H9 (cell line): ENCODE measurements around the gene REC114. TPM values are rescaled to one million over a fixed set of nuclear protein-coding genes. Genes with fewer than 3 reads are reported as not detected.

ENCODE experiments used
- DNase-seq: peaks from one replicate; pipeline ENCODE4 v3.0.0-alpha.2; 2017
- H2AFZ ChIP-seq: one replicate; pipeline ENCODE4 v1.6.1; 2013; ENCODE audit warnings: mild to moderate bottlenecking, low read length, control low read depth, moderate library complexity
- H2AK5ac ChIP-seq: 2 replicates; pipeline ENCODE4 v1.6.1; 2013; ENCODE audit warnings: low read length, control low read depth, mixed read lengths; ENCODE audit not compliant: insufficient read length
- H2BK120ac ChIP-seq: one replicate; pipeline ENCODE4 v1.6.1; 2013; ENCODE audit warnings: low read depth, mild to moderate bottlenecking, low read length, control low read depth, inconsistent platforms; ENCODE audit not compliant: poor library complexity, severe bottlenecking
- H2BK12ac ChIP-seq: 2 replicates; pipeline ENCODE4 v1.6.1; 2013; ENCODE audit warnings: low read length, control low read depth, mixed read lengths, low read depth; ENCODE audit not compliant: insufficient read length
- H2BK15ac ChIP-seq: 2 replicates; pipeline ENCODE4 v1.6.1; 2013; ENCODE audit warnings: low read depth, low read length, control low read depth
- H2BK20ac ChIP-seq: one replicate; pipeline ENCODE4 v1.6.1; 2013; ENCODE audit warnings: low read depth, mild to moderate bottlenecking, low read length, control low read depth, inconsistent platforms; ENCODE audit not compliant: poor library complexity, severe bottlenecking
- H2BK5ac ChIP-seq: 2 replicates; pipeline ENCODE4 v1.6.1; 2013; ENCODE audit warnings: low read length, control low read depth, mixed read lengths; ENCODE audit not compliant: insufficient read length
- H3K14ac ChIP-seq: 2 replicates; pipeline ENCODE4 v1.6.1; 2013; ENCODE audit warnings: low read length, control low read depth; ENCODE audit not compliant: insufficient read depth
- H3K18ac ChIP-seq: 2 replicates; pipeline ENCODE4 v1.6.1; 2013; ENCODE audit warnings: low read depth, mild to moderate bottlenecking, mixed read lengths, low read length, control low read depth; ENCODE audit not compliant: insufficient read length
- H3K23ac ChIP-seq: 2 replicates; pipeline ENCODE4 v1.6.1; 2013; ENCODE audit warnings: low read length, control low read depth, mixed read lengths, low read depth; ENCODE audit not compliant: insufficient read length
- H3K23me2 ChIP-seq: 2 replicates; pipeline ENCODE4 v1.6.1; 2013; ENCODE audit warnings: low read depth, mild to moderate bottlenecking, mixed read lengths, low read length, control low read depth; ENCODE audit not compliant: insufficient read length, poor library complexity, severe bottlenecking
- H3K27ac ChIP-seq: 2 replicates; pipeline ENCODE4 v1.5.1; 2013; ENCODE audit warnings: low read length, control low read depth, mixed read lengths, low read depth; ENCODE audit not compliant: insufficient read length
- H3K27me3 ChIP-seq: 2 replicates; pipeline ENCODE4 v1.6.1; 2013; ENCODE audit warnings: low read length, control low read depth, inconsistent platforms; ENCODE audit not compliant: insufficient read depth
- H3K4ac ChIP-seq: 2 replicates; pipeline ENCODE4 v1.6.1; 2013; ENCODE audit warnings: low read depth, mild to moderate bottlenecking, control low read depth, inconsistent platforms, low read length, moderate library complexity
- H3K4me1 ChIP-seq: 2 replicates; pipeline ENCODE4 v1.6.1; 2013; ENCODE audit warnings: low read length, control low read depth, inconsistent platforms; ENCODE audit not compliant: insufficient read depth
- H3K4me2 ChIP-seq: 2 replicates; pipeline ENCODE4 v1.6.1; 2013; ENCODE audit warnings: low read length, control low read depth, mixed read lengths; ENCODE audit not compliant: insufficient read length, insufficient read depth
- H3K56ac ChIP-seq: 2 replicates; pipeline ENCODE4 v1.6.1; 2013; ENCODE audit warnings: low read depth, mild to moderate bottlenecking, mixed read lengths, low read length, control low read depth; ENCODE audit not compliant: insufficient read length
- H3K79me1 ChIP-seq: 2 replicates; pipeline ENCODE4 v1.6.1; 2013; ENCODE audit warnings: low read depth, mild to moderate bottlenecking, moderate library complexity, low read length, control low read depth, inconsistent platforms; ENCODE audit not compliant: insufficient read depth, poor library complexity, severe bottlenecking
- H3K79me2 ChIP-seq: 2 replicates; pipeline ENCODE4 v1.6.1; 2013; ENCODE audit warnings: low read length, control low read depth, inconsistent platforms; ENCODE audit not compliant: insufficient read depth
- H3K9ac ChIP-seq: 2 replicates; pipeline ENCODE4 v1.6.1; 2013; ENCODE audit warnings: low read length, control low read depth, mixed read lengths; ENCODE audit not compliant: insufficient read length; ENCODE audit errors: extremely low read depth
- H3K9me3 ChIP-seq: one replicate; pipeline ENCODE4 v1.6.1; 2013; ENCODE audit warnings: low read depth, low read length, inconsistent platforms; ENCODE audit not compliant: control insufficient read depth
- H3T11ph ChIP-seq: one replicate; pipeline ENCODE4 v1.6.1; 2013; ENCODE audit warnings: mild to moderate bottlenecking, low read length, control low read depth, inconsistent platforms
- H4K20me1 ChIP-seq: one replicate; pipeline ENCODE4 v1.6.1; 2013; ENCODE audit not compliant: control insufficient read depth, insufficient read length, insufficient read depth
- H4K5ac ChIP-seq: 2 replicates; pipeline ENCODE4 v1.6.1; 2013; ENCODE audit warnings: low read depth, mild to moderate bottlenecking, mixed read lengths, low read length, control low read depth; ENCODE audit not compliant: insufficient read length
- H4K8ac ChIP-seq: replicated peaks from 2 replicates; pipeline ENCODE4 v1.6.1; 2013; ENCODE audit warnings: low read length, control low read depth, mixed read lengths, low read depth; ENCODE audit not compliant: insufficient read length
- H4K91ac ChIP-seq: 2 replicates; pipeline ENCODE4 v1.6.1; 2013; ENCODE audit warnings: low read depth, mild to moderate bottlenecking, moderate library complexity, mixed read lengths, low read length, control low read depth; ENCODE audit not compliant: insufficient read length
- H3K27ac Mint-ChIP-seq, 3 experiments: 2 replicates in 2 of 3; 3 replicates in 1 of 3; pipeline ENCODE4 v1.8.0; 2020 to 2021; ENCODE audit warnings: mixed read lengths in 3 of 3, mild to moderate bottlenecking in 1 of 3, moderate library complexity in 1 of 3
- H3K27me3 Mint-ChIP-seq: 2 replicates; pipeline ENCODE4 v1.8.0; 2021; ENCODE audit warnings: low read depth, mild to moderate bottlenecking, moderate library complexity, mixed read lengths
- H3K36me3 Mint-ChIP-seq, 3 experiments: 2 replicates in 2 of 3; 3 replicates in 1 of 3; pipeline ENCODE4 v1.8.0; 2020 to 2021; ENCODE audit warnings: low read depth in 3 of 3, mixed read lengths in 3 of 3; ENCODE audit not compliant: insufficient read depth in 1 of 3
- H3K4me1 Mint-ChIP-seq, 2 experiments: 2 replicates each; pipeline ENCODE4 v1.8.0; 2020; ENCODE audit warnings: mixed read lengths in 2 of 2
- H3K4me3 Mint-ChIP-seq, 2 experiments: 2 replicates in 1 of 2; 3 replicates in 1 of 2; pipeline ENCODE4 v1.8.0; 2020 to 2021; ENCODE audit warnings: mild to moderate bottlenecking in 2 of 2, mixed read lengths in 2 of 2, moderate library complexity in 1 of 2
- H3K9me3 Mint-ChIP-seq, 2 experiments: 2 replicates in 1 of 2; 3 replicates in 1 of 2; pipeline ENCODE4 v1.8.0; 2020; ENCODE audit warnings: mild to moderate bottlenecking in 2 of 2, mixed read lengths in 2 of 2, moderate library complexity in 1 of 2
- CTCF ChIP-seq: fragments of 200-600 bp; sonication (generic); conservative IDR thresholded peaks from 3 replicates; pipeline ENCODE4 v1.8.0; 2021; ENCODE audit warnings: antibody characterized with exemption, mild to moderate bottlenecking
- WGBS: extraction: QIAGEN DNeasy Blood & Tissue Kit; methylation state at CpG from one replicate; pipeline ENCODE4 v1.1.7; 2013; ENCODE audit warnings: missing lambda C conversion rate, low lambda C conversion rate, mixed read lengths; ENCODE audit not compliant: insufficient read length; ENCODE audit errors: extremely low coverage; 5-methylcytosine and 5-hydroxymethylcytosine counted together
- total RNA-seq: library from RNA; stranded (reverse); gene quantifications from 2 replicates; pipeline ENCODE4 v1.2.1, GENCODE V29; 2021

The REC114 gene
- total RNA-seq, 1 experiment from 2014 or later, result not detected

- Histone ChIP-seq H3K27me3 (no peaks in the 10 kb centered on the region; the same call in 1 of the 2 replicates), H3K9me3 (no peaks in the 10 kb centered on the region), H3K27ac (no peak overlapping the region), H2AK5ac (no peak overlapping the region), H4K5ac (no peak overlapping the region), H4K20me1 (no peaks in the 10 kb centered on the region), H4K8ac (no peak overlapping the region), H3K79me1 (peaks cover 21% of the 10 kb centered on the region), H3K14ac (no peak overlapping the region), H2AFZ (no peak overlapping the region), H2BK20ac (no peak overlapping the region), H3K4me2 (no peak overlapping the region), H4K91ac (no peak overlapping the region), H3K23ac (no peak overlapping the region), H2BK15ac (no peak overlapping the region), H3K9ac (no peak overlapping the region), H3K18ac (no peak overlapping the region), H3K56ac (no peak overlapping the region), H3K23me2 (no peaks in the 10 kb centered on the region), H3T11ph (no peak overlapping the region), H2BK5ac (no peak overlapping the region), H3K4ac (no peak overlapping the region), H3K79me2 (peaks cover 20% of the 10 kb centered on the region; the same call in 1 of the 2 replicates), H2BK120ac (no peak overlapping the region), H2BK12ac (no peak overlapping the region), H3K4me1 (peaks cover 17% of the 10 kb centered on the region; the same call in 1 of the 2 replicates)
- no peaks in the 10 kb centered on the region for H3K27me3 Mint-ChIP-seq
- WGBS, result no CpG with 5 or more reads among the region's 1 CpG
- H3K4me1 Mint-ChIP-seq, result peaks cover 36 to 44% of the 10 kb centered on the region in 2 experiments
- peaks cover 0 to 4% (median 0%) of the 10 kb centered on the region in 3 experiments; a peak in 1 of 7 replicates for H3K36me3 Mint-ChIP-seq
- no peak overlapping the region for H3K4me3 Mint-ChIP-seq
- H3K9me3 Mint-ChIP-seq, result no peaks in the 10 kb centered on the region; a peak in 1 of 5 replicates
- no peak for TF ChIP-seq CTCF
- no peak for DNase-seq
- H3K27ac Mint-ChIP-seq, result no peak overlapping the region
Measured at GRCh38 chr15:73602446-73602843, 159.5 kb downstream of the REC114 start.
